OCI-LY1 (cell line): ENCODE data around the gene SARM1.

Experiments used
- CTCF ChIP-seq: fragments of 200-600 bp; sonication (generic), shearing (Covaris generic); IDR thresholded peaks from 2 replicates; pipeline ENCODE4 v1.5.1; 2017; ENCODE audit warnings: mild to moderate bottlenecking, antibody characterized with exemption, low read length, moderate library complexity, mixed read lengths
- EZH2 ChIP-seq: fragments of 200-600 bp; sonication (generic), shearing (Covaris generic); IDR thresholded peaks from 2 replicates; pipeline ENCODE4 v1.8.0; 2017; ENCODE audit warnings: borderline replicate concordance, mixed run types, mild to moderate bottlenecking, antibody characterized with exemption, low read length, moderate library complexity, mixed read lengths

GRCh38 chr17:28331891-28332420 is 39.5 kb upstream of the SARM1 start:
- TF ChIP-seq CTCF (no peak), EZH2 (no peak)
